ENCODE results near the gene LRP1B.

GRCh38 chr2:140359056-140359771 is 1771.6 kb downstream of the LRP1B start:
- no peak for TF ChIP-seq POLR2A (IDR thresholded peaks at IDR 0.05)
- TF ChIP-seq CTCF (IDR thresholded peaks at IDR 0.05) = no peak

Measured in thyroid gland (tissue), 4 donors.